GM15510 (cell line): ENCODE data around the gene PYHIN1.

Source experiments
- POLR2A ChIP-seq: IDR thresholded peaks from 3 replicates; pipeline ENCODE4 v1.6.1; 2011; ENCODE audit warnings: borderline replicate concordance; ENCODE audit not compliant: insufficient read length; ENCODE audit errors: extremely low read depth

PYHIN1 gene

GRCh38 chr1:158931055-158931737 is at the start of gene PYHIN1:
Gene PYHIN1, plus strand, starts transcription at chr1:158931552. Its CDS starts 5,359 bp downstream, at chr1:158936911.
- no peak for TF ChIP-seq POLR2A

- no peak for TF ChIP-seq POLR2A
Measured at GRCh38 chr1:158893654-158894053, 37.7 kb upstream of the PYHIN1 start.

DNA sequence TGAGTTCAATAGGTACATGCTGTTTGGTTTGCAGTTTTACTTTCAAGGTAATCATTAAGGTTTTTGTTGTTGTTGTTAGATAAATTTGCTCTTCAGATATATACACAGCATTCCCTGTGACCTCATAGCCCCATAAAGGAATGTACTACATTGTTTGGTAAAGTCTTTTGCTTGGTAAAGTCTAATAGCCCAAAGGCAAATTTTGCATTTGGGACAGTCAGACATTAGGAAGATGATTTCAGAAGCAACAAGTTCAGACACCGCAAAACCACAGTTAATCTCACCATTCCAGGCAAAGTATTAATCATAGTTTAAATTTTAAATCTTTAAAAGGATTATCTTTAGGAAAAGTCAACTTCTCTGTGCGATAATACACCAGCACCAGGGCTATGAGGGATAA is 32.6 kb upstream of the PYHIN1 start:
- no peak for TF ChIP-seq POLR2A

GRCh38 chr1:158901623-158902022 is 29.7 kb upstream of the PYHIN1 start:
- TF ChIP-seq POLR2A = no peak

DNA sequence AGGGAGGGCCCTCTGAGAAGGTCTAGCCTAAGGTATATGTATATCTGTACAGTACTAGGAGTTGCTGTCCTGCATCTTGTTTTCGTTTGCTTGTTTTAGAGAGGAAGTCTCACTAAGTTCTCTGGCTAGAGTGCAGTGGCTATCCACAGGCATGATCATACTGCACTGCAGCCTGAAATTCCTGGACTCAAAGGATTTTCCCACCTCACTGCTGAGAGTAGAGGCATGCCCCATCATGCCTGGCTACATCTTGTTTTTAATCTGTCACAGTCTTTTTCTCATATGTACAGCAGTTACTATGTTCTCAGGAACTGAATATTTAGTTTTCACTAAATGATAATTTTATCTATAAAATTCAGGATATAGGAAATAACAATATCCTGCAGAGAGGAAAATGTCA is 15.3 kb upstream of the PYHIN1 start:
- no peak for TF ChIP-seq POLR2A

DNA sequence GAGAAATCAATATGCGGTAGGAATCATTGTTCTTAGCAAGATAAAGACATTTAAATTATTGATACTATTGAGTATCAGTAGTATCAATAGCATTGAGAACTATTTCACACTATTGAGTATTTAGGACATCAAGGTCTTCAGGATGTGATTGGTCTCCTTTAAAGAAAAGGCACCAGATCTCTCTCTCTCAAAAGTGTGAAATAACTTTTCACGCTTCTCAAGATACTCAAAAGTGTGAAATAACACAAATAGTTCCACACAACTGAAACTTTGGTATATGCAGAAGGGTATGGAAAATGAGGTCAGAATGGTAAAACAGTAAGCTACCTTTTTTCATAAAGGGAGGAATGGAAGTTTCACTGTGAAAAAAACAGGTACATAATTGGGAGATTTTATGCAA is 6.7 kb upstream of the PYHIN1 start:
- no peak for TF ChIP-seq POLR2A

DNA sequence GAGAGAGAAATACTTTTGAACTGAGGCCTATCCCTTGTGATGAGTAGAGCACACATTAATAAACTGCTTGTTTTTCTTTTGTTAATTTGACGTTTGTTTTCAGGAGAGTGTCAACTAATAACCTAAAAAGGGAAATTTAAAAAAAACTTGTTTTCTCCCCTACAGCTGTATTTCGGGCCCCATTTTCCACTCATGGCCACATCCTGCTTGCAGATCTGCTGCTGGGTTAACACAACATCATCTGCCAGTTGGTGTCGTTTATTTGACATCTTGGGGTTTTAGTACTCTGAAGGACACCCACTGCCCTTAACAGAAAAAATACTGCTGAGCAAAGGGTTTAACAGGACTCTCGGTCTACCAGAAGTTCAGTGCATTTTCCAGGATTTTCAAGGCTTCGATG is 848 bp upstream of the PYHIN1 start:
- no peak for TF ChIP-seq POLR2A

DNA sequence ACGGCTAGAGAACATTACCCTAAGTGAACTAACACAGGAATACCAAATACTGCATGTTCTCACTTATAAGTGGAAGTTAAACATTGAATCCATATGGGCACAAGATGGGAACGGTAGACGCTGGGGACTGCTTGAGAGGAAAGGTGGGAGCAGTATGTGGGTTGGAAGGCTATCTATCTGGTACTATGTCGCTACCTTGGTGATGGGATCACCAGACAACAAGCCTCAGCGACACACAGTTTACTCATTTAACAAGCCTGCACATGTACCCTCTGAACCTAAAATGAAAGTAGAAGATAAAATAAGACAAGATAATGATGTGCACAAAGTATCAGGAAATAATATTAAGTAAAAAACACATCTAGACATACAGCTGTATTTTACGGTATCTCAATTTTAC is 819 bp downstream of the PYHIN1 start:
- no peak for TF ChIP-seq POLR2A

DNA sequence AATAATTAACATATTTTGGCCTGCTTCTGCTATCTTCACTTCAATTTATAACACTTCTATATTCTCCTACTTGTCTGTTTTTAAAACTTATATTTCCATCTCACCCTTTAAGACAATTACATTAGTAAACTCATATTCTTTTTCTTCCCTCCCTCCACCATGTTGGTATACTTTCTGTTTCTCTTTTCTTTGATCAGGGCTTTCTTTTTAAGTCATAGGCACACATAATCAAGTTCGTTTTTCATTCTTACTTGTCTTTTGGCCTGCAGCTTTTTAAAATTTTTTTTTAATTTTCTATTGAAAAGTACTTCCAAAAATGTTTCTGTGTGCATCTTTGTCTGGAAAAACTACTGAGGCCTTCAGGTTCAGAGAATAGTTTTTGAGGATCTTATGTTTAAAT is 2.3 kb downstream of the PYHIN1 start:
- TF ChIP-seq POLR2A = no peak

GRCh38 chr1:158939180-158939579 is 7.8 kb downstream of the PYHIN1 start:
- TF ChIP-seq POLR2A = no peak

DNA sequence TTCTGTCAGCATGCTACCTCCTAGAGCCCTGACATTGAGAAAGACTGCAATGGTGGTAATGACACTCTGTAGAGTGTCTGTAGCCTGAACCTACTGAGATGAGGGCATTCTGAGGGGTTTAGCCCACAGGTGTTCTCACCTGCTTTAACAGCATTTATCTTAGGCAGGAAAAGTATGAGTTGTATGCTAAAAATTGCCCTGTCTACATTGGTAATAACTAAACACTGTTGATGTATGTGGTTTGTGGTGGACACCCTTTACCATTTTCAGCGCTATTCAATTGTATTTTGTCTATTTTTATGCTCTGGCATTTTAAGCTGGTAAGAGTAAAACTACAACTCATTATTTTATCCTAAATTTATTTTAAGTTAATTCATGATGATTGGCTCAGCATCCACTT is 10.0 kb downstream of the PYHIN1 start:
- no peak for TF ChIP-seq POLR2A

DNA sequence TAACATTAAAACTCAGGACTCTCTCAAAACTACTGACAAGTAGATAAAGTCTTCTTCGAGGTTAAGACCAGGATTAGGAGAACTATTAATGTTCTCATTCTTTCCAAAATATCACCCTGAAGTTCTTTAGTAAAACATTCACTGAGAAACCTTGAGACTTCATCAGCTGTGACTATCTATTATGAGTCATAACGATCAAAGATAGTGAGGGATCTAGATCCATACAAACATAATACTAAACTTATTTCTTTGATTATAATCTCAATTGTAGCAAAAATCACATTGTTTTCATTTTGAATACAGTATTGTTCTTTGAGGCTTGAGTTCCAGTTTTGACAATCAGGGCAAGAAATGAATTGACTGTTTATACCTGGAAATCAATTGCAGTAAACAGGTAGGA is 11.1 kb downstream of the PYHIN1 start:
- no peak for TF ChIP-seq POLR2A

DNA sequence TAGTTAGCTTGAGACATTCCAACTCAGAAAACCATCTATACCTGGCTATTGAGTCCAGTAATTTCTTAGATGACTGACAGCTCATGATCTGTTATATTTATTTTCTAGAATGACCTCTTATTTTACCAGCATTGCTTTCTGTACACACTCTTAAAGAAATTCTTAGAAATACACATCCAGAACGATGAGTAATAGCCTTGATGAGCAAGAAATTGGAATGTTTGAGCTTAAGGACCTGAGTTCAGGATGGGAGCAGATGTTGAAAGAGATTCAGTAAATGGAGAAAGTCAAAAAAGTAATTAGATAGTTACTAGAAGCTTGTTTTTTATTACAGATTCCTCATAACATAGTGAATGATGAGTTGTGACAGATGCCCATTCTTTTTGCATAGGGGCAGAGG is 11.7 kb downstream of the PYHIN1 start:
- TF ChIP-seq POLR2A = no peak

DNA sequence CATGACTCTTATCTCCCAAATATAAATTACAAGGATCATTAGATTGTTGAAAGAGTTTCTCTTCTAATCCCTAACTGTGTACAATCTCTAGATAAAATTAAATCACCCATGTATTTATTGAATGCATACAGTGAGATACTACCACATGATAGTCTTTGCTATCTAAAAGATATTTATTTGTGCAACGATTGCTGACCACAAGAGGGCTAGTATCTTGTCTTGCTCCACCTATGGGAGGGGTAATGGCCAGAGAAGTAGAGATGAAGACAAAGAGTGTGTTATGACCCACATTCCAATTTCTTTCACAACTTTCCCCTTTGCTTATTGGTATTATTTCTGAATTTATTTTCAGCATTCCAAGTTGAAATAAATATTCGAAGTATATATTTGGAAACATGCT is 13.7 kb downstream of the PYHIN1 start:
- no peak for TF ChIP-seq POLR2A

- TF ChIP-seq POLR2A = no peak
Measured at GRCh38 chr1:158946785-158947184, 15.4 kb downstream of the PYHIN1 start.

DNA sequence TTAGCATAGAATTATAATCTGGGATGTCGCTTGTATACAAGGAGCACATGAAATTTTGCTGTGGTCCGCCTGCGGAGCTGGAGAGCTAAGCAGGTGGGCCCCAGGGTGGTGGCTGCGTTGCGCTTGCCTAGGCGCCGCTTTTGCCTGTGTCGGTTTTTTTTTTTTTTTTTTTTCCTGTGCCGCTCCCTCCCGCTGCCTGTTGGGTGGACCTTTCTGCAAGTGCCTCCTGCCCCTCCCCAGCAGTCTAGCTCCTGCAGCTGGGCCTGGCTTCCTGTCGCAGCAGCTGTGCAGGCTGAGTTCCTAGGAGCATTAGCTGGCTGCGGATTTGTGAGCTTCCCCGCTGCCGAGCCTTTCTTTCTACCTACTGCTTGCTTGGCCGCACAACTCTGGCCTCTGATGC is 20.6 kb downstream of the PYHIN1 start:
- TF ChIP-seq POLR2A = no peak

DNA sequence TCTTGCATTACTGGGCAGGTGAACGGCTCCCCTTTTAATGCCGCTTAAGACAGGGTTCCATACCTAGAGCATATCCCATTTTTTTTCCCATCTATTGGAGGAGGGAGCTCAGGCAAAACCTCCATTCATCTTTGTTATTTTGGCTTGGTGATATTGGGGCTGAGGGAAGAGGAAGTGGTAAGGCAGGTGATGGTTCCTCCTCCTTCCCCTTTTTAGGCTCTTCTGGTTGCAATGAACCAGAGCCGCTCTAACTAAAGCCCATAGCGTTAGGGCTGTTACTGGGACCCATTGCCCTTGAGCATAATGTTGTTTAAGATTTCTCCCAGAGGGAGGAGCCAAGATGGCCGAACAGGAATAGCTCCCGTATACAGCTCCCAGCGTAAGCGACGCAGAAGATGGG is 21.1 kb downstream of the PYHIN1 start:
- no peak for TF ChIP-seq POLR2A
